Left lung (tissue), 10 donors: ENCODE data around the gene SORBS1. TPM values are rescaled to one million over a fixed set of nuclear protein-coding genes. Genes with fewer than 3 reads are reported as not detected.
A peak's percentile ranks its signal among the peaks of the same experiment; 100 is the strongest.

Source experiments
- ATAC-seq: fragments of 200-7000 bp; cut with Tn5 transposase; one replicate; pipeline ENCODE4 v1.9.1; 2020; ENCODE audit warnings: moderate library complexity
- DNase-seq, 4 donors: peaks; one replicate each; pipeline ENCODE4 v3.0.0-alpha.2; 2013 to 2020
- H3K27ac ChIP-seq, 2 donors: fragments of 200-600 bp; sonication (generic) in 1 of 2; one replicate each; pipeline versions ENCODE4 v1.5.0 to v1.8.0; 2020 to 2021
- H3K27me3 ChIP-seq, 2 donors: fragments of 200-600 bp; sonication (generic) in 1 of 2; one replicate each; pipeline versions ENCODE4 v1.5.0 to v1.8.0; 2020 to 2021
- H3K36me3 ChIP-seq, 2 donors: fragments of 200-600 bp; sonication (generic) in 1 of 2; one replicate each; pipeline versions ENCODE4 v1.5.0 to v1.8.0; 2020 to 2021
- H3K4me1 ChIP-seq, 2 donors: fragments of 200-600 bp; one replicate each; pipeline ENCODE4 v1.8.0; 2021
- H3K4me3 ChIP-seq, 2 donors: fragments of 200-600 bp; sonication (generic) in 1 of 2; one replicate each; pipeline versions ENCODE4 v1.5.0 to v1.8.0; 2020 to 2021; ENCODE audit warnings: mild to moderate bottlenecking in 1 of 2
- H3K9me3 ChIP-seq, 2 donors: fragments of 200-600 bp; sonication (generic) in 1 of 2; one replicate each; pipeline versions ENCODE4 v1.5.0 to v1.8.0; 2020 to 2021
- intact Hi-C, 2 donors: fragments of 100-400 bp; cut with DNase I; formaldehyde crosslinking; loops; one replicate each; pipeline versions ENCODE4 v1.11.2 to v1.14.2; 2022
- polyA plus RNA-seq, 6 donors: library from polyadenylated mRNA; unstranded; fragments of 120-200 nt; gene quantifications; one replicate each; pipeline ENCODE4 v1.2.1, GENCODE V29; 2013; ENCODE audit not compliant: insufficient read length in 6 of 6
- total RNA-seq, 2 donors: library from RNA; stranded (reverse); fragmentation: NEBNext Ultra II Directional; extraction: Animal tissue kit (Norgen Biotek cat#: 25700); gene quantifications; one replicate each; pipeline ENCODE4 v1.2.1, GENCODE V29; 2021
- TF ChIP-seq, protein P1 (sequence below), 2 donors: fragments of 200-600 bp; sonication (generic) in 1 of 2; IDR thresholded peaks; one replicate each; pipeline versions ENCODE4 v1.5.0 to v1.8.0; 2021; ENCODE audit warnings: antibody characterized with exemption in 2 of 2
- donor health status: DM: no; HTN: yes; CAD: no.
- donor health status: DM: no; HTN: no; CAD: no.

SORBS1 gene
- total and polyA plus RNA-seq, 8 donors = 23.3 to 52.7 (median 36.4) TPM

DNA sequence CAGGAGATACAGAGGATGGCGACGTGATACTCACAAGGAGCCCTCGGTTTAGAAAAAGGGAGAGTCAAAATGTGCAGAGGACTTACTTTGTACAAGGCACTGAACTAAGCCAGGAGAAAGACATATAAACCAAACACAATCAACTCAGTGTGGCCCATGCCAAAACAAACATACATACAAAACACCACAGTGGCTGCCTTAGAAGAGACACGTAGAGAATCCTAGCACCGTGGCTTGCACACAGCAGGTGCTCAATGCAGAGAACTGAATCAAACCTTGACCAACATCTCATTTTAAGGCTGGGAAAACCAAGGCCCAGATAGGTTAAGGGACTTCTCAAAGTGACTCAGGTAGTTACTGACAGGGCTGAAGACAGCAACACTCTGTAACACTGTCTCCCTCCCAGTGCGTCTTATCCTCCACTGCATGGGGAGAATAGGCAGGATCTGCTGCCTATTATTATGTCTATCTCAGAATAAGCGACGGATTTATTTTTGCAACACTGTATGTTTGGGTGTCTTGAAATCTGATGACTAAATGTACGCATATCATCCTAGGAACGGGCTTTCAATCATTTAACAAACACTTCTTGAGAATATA lies 11.0 kb downstream of the SORBS1 start:
- DNase-seq (no peak), ATAC-seq (peak; percentile 73)
- no peaks in the 10 kb centered on the region for H3K27me3 ChIP-seq
- no peaks in the 10 kb centered on the region for H3K36me3 ChIP-seq
- intact Hi-C loops = loop anchor here in 1 of 2 donors (10.0 kb wide), 1 partner anchor 65 kb away; no protein-coding TSS in a partner anchor
- no peak overlapping the region for H3K4me3 ChIP-seq
- no peaks in the 10 kb centered on the region for H3K9me3 ChIP-seq
- H3K27ac ChIP-seq = no peak overlapping the region
- H3K4me1 ChIP-seq = peaks cover 0 to under 1% of the 10 kb centered on the region in 2 donors
- TF ChIP-seq, protein P1, sequence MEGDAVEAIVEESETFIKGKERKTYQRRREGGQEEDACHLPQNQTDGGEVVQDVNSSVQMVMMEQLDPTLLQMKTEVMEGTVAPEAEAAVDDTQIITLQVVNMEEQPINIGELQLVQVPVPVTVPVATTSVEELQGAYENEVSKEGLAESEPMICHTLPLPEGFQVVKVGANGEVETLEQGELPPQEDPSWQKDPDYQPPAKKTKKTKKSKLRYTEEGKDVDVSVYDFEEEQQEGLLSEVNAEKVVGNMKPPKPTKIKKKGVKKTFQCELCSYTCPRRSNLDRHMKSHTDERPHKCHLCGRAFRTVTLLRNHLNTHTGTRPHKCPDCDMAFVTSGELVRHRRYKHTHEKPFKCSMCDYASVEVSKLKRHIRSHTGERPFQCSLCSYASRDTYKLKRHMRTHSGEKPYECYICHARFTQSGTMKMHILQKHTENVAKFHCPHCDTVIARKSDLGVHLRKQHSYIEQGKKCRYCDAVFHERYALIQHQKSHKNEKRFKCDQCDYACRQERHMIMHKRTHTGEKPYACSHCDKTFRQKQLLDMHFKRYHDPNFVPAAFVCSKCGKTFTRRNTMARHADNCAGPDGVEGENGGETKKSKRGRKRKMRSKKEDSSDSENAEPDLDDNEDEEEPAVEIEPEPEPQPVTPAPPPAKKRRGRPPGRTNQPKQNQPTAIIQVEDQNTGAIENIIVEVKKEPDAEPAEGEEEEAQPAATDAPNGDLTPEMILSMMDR (IDR thresholded peaks at IDR 0.05) = no peak

DNA sequence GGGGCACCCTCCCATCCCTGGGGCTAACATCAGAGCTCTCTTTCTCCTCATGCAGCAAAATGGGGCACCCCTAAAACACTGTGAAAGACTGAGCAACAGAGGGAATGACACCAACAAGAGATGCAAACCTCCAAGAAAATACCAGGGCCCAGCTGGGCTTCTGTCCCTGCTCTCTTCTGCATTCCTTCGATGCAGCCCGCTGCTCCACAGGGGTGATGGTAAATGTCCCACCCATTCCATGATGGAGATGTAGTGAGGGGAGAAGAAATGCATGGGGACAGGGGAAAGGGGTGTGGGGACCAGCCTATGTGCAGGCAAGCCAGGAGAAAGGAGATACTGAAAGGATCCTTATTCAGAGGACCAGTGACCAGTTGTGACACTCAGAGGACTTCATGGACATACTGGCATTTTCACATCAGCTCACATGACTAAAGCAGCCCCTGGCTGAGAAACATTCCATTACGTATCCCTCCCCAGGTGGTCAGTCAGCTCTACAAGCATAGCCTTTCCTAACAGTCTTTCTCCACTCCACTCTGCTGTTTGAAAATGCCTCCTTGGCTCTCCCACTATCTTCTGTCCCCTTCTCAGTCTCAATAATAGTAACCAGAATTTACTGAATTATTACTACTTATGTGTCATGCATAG lies 13.3 kb downstream of the SORBS1 start:
- no peaks in the 10 kb centered on the region for H3K36me3 ChIP-seq
- TF ChIP-seq, protein P1 (IDR thresholded peaks at IDR 0.05) = no peak
- H3K9me3 ChIP-seq = no peaks in the 10 kb centered on the region
- no peaks in the 10 kb centered on the region for H3K27me3 ChIP-seq
- ATAC-seq (no peak), DNase-seq (no peak)
- H3K4me3 ChIP-seq = no peak overlapping the region
- intact Hi-C loops = no loop called here
- no peak overlapping the region for H3K27ac ChIP-seq
- H3K4me1 ChIP-seq = peaks cover 11 to 17% of the 10 kb centered on the region in 2 donors

DNA sequence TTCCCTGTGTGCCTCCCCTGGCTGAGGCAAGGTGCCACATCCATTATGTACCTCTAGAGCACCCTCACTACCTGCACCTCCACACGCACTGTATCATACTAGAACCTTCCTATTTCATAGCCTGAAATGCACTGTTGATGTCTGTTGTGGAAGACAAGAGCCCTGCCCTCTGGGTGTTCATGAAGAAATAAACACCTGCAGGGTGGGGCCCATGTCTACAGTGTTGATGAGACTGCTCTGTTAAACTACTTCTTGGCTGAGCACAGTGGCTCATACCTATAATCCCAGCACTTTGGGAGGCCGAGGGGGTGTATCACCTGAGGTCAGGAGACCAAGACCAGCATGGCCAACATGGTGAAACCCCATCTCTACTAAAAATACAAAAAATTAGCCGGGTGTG lies 14.0 kb downstream of the SORBS1 start:
- Histone ChIP-seq H3K4me1 (peaks cover 15 to 23% of the 10 kb centered on the region in 2 donors), H3K9me3 (no peaks in the 10 kb centered on the region), H3K27me3 (no peaks in the 10 kb centered on the region), H3K4me3 (no peak overlapping the region), H3K27ac (no peak overlapping the region), H3K36me3 (no peaks in the 10 kb centered on the region)
- DNase-seq (no peak), ATAC-seq (no peak)
- TF ChIP-seq, protein P1 (IDR thresholded peaks at IDR 0.05) = no peak
- intact Hi-C loops = no loop called here

DNA sequence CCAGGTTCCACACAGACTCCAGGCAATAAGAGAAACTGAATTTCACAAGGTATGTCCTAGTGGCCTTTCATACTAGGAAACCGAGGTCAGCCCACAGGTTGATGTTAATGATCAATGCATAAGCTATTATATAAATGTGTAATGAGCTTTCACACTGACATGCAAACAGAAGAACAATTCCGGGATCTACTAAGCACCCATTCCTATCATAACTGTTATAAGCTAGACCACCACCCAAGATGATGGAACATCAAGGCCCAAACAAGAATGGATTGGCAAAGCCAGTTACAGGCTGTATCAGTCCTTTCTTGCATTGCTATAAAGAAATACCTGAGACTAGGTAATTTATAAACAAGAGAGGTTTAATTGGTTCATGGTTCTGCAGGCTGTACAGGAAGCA lies 15.2 kb downstream of the SORBS1 start:
- Histone ChIP-seq H3K4me1 (peaks cover 21 to 31% of the 10 kb centered on the region in 2 donors), H3K27ac (no peak overlapping the region)
- no peak for DNase-seq

More for the DNA sequence above, 15.2 kb downstream of the SORBS1 start:
- TF ChIP-seq, protein P1 (IDR thresholded peaks at IDR 0.05) = no peak
- H3K4me3 ChIP-seq = no peak overlapping the region
- H3K9me3 ChIP-seq = no peaks in the 10 kb centered on the region
- intact Hi-C loops = no loop called here
- no peak for ATAC-seq
- H3K36me3 ChIP-seq = no peaks in the 10 kb centered on the region
- H3K27me3 ChIP-seq = no peaks in the 10 kb centered on the region
